ENCODE results near the gene TBX19.

- no peak for TF ChIP-seq CTCF (IDR thresholded peaks at IDR 0.05)
- no peak for TF ChIP-seq POLR2A (IDR thresholded peaks at IDR 0.05)
Measured at GRCh38 chr1:168264296-168264695, 16.4 kb upstream of the TBX19 start.
